WI38 (cell line): Measurements from ENCODE around the gene ATG9B.

Source experiments
- H3K4me3 ChIP-seq: 2 replicates; pipeline ENCODE4 v1.5.1; 2011; ENCODE audit warnings: low read depth, mild to moderate bottlenecking, control low read depth, low read length
- TF ChIP-seq, protein P1 (sequence below): IDR thresholded peaks from 2 replicates; pipeline ENCODE4 v1.5.1; 2012; ENCODE audit warnings: low read depth, mild to moderate bottlenecking, control low read depth, low read length

ATG9B gene

DNA sequence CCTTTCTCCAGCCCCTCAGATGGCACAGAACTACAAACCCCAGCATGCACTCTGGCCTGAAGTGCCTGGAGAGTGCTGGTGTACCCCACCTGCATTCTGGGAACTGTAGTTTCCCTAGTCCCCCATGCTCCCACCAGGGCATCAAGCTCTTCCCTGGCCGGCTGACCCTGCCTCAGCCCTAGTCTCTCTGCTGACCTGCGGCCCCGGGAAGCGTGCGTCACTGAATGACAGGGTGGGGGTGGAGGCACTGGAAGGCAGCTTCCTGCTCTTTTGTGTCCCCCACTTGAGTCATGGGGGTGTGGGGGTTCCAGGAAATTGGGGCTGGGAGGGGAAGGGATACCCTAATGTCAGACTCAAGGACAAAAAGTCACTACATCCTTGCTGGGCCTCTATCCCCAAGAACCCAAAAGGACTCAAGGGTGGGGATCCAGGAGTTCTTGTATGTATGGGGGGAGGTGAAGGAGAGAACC lies 31.4 kb downstream of the ATG9B start:
- no peak overlapping the region for H3K4me3 ChIP-seq
- TF ChIP-seq, protein P1, sequence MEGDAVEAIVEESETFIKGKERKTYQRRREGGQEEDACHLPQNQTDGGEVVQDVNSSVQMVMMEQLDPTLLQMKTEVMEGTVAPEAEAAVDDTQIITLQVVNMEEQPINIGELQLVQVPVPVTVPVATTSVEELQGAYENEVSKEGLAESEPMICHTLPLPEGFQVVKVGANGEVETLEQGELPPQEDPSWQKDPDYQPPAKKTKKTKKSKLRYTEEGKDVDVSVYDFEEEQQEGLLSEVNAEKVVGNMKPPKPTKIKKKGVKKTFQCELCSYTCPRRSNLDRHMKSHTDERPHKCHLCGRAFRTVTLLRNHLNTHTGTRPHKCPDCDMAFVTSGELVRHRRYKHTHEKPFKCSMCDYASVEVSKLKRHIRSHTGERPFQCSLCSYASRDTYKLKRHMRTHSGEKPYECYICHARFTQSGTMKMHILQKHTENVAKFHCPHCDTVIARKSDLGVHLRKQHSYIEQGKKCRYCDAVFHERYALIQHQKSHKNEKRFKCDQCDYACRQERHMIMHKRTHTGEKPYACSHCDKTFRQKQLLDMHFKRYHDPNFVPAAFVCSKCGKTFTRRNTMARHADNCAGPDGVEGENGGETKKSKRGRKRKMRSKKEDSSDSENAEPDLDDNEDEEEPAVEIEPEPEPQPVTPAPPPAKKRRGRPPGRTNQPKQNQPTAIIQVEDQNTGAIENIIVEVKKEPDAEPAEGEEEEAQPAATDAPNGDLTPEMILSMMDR = no peak

GRCh38 chr7:150992051-150992640 lies 32.1 kb downstream of the ATG9B start:
- TF ChIP-seq, protein P1 = no peak
- no peak overlapping the region for H3K4me3 ChIP-seq

DNA sequence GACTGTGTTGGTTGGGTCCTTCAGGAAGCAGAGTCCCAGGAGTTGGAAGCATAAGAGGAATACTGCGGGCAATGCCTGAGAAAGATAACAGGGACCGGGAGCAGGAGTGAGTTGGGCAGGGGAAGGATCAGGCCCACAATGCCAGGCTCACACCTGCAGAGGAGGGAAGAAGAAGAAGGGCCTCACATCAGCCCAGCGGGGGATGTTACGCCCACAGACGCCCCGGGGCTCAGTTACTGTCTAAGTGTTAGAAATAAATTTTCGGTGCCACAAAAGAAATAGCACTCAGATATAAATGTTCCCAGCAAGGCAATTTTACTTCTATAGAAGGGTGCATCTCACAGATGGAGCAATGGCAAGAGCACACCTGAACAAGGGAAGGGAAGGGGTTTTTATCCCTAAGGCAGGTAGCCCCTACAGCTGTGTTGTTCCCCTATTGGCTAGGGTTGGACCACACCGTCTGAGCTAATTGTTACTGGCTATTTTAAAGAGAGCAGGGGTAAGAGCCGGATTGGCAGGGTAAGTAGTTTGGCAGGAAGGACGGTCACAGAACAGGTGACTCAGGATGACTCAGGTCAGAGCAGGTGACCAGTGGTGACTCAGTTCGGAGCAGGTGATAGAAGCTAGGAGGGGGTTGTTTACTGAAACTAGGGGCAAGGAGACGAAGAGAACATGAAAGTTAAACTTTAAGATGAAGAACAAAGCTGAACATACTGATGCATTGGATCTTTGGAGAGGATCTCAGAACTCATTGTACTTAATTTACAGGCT lies 33.7 kb downstream of the ATG9B start, which contains the start of gene NOS3:
TSS of gene NOS3 (plus strand) at position 602 of the 771 bp plus-strand sequence. CDS start 2,787 bp downstream, outside the sequence.
- H3K4me3 ChIP-seq = no peak within 1 kb of the TSS
- TF ChIP-seq, protein P1 = no peak

DNA sequence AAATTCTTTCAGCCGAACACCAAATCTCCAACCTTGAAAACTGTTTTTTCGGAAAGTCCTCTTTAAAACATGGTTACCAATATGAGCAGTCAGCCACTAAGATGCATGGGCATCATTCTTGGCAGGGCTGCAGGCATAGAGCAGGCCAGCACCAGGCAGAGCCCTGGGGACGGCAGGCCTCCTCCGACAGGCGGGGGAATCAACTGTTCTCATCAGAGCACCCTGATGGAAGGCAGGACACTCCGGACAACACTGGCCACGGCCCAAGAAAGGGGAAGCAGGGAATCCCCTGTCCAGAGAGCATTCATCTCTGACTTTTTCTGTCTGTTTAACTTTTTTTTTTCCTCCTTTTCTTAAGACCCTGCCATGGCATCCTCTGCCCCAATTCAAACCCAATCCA lies 34.8 kb downstream of the ATG9B start:
- H3K4me3 ChIP-seq = no peak overlapping the region
- TF ChIP-seq, protein P1 = no peak

DNA sequence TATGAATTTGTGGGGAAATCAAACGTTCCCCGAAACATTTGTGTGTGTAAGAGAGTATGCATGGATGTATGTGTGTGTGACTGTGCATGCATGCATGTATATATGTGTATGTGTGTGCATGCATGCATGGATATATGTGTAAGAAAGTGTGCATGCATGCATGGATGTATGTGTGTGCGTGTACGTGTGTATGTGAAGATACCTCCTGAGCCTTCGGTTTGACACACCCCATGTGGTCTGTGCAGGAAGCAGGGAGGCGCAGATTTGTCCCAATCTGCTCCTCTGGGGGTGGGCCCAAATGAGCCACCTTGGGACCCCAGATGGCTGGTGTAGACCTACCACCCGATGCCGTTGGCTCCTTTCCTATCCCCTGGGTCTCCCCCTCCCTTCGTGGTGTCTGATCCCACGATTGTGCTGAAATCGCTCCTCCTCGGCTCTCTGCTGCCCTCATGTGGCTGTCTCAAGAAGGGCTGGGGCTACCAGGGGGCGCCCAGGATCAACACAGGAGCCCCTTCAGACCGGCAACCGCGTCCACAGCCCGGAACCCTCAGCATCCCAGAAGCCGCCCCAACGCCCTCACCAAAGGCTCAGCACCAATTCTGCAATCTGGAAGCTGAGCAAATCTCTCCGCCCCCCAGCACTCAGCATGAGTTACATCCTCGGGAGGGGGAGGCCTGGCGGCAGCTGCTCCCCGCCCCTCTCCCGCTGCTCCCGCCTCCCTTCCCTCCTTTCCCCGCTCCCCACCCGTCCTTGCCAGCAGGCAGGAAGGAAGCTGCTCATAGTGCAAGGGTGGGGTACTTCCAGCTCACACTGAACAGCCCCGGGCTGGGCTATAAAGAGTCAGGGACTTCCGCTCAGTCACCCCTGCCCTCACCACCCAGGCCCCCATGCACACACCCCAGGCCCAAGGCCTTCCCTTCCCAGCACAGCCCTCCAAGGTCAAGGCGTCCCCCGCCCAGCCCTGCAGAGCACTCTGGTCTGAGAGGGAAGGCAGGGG lies 35.8 kb downstream of the ATG9B start:
- H3K4me3 ChIP-seq = no peak overlapping the region
- TF ChIP-seq, protein P1 = peak; percentile 87

DNA sequence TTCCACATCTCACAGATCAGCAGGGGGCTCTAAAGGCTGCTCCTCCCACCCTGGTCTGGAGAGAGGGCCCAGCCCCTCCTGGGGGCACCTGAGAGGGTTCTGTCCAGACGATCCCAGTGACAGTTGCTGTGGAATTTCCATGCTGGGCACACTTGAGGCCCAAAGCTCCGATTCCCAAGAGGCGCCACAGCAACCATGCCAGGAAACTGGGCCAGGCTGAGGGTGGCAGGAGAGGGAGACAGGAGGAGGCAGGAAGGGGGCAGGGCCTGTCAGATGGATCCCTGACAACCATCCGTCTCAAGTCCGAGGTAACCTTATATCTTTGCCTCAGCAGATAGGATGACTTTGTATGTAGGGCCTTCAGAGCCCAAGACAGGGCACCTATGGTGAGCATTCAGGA lies 37.7 kb downstream of the ATG9B start:
- TF ChIP-seq, protein P1 = no peak
- H3K4me3 ChIP-seq = no peak overlapping the region
